ENCODE measurements around the gene REC8. TPM values are rescaled to one million over a fixed set of nuclear protein-coding genes. Genes with fewer than 3 reads are reported as not detected.

REC8 gene
- polyA plus RNA-seq, 1 donor (not counting 4 experiments of a cell fraction or from before 2014, with no cell fraction given), result 6.3 TPM

DNA sequence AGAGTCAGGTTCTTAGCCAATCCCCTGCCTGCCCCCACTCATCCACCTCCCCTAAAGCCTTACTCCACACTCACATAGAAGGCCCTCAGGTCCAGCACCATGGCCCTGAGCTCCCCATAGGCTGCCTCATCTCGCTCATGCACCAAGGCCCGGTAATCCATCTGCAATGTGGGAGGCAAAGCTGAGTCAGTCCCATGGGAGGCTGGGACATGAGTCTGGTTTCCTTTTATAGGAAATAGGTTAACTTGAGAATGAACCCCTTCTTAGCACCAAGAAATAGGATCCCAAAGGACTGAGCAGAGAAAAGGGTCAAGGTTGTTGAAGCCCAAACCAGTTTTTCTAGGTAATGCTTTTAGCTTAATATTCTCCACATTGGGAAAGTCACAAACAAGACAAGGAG, 28.4 kb upstream of the REC8 start:
- no peaks in the 10 kb centered on the region for H3K27me3 ChIP-seq (ENCODE audit: control insufficient read depth, extremely low read depth, insufficient read depth, low read length)
- no peak overlapping the region for H3K27ac ChIP-seq (ENCODE audit: control insufficient read depth, insufficient read depth, low read length)
- H3K79me2 ChIP-seq (ENCODE audit: control insufficient read depth, insufficient read depth, low read length), result peaks cover 57% of the 10 kb centered on the region
- dilution Hi-C loops (cut with MboI; ENCODE audit: extremely low pct_ligation_motif_present, low sequenced_read_pairs), result no loop called here
- H3K36me3 ChIP-seq (ENCODE audit: control insufficient read depth in 2 of 2, extremely low read depth in 1 of 2, insufficient read depth in 2 of 2, low read length in 2 of 2), result peaks cover 10 to 21% of the 10 kb centered on the region in 2 experiments
- no peak overlapping the region for H3K4me3 ChIP-seq (ENCODE audit: control insufficient read depth in 2 of 3, extremely low read depth in 1 of 3, insufficient read depth in 2 of 3, low read depth in 1 of 3, low read length in 3 of 3)
- H3K4me1 ChIP-seq (ENCODE audit: control insufficient read depth, extremely low read depth, insufficient read depth, low read length), result peaks cover 29% of the 10 kb centered on the region
- DNase-seq (ENCODE audit: low read depth, low spot score) (no peak), FAIRE-seq (no peak)
- H3K9ac ChIP-seq (ENCODE audit: control insufficient read depth, extremely low read depth, insufficient read depth, low read length), result no peak overlapping the region
- no peak overlapping the region for H2AFZ ChIP-seq (ENCODE audit: control insufficient read depth, low read length)
- no peaks in the 10 kb centered on the region for H4K20me1 ChIP-seq (ENCODE audit: control insufficient read depth, extremely low read depth, insufficient read depth, low read length)
- H3K4me2 ChIP-seq (ENCODE audit: control insufficient read depth, extremely low read depth, insufficient read depth, low read depth, low read length), result no peak overlapping the region
- TF ChIP-seq, protein P1, sequence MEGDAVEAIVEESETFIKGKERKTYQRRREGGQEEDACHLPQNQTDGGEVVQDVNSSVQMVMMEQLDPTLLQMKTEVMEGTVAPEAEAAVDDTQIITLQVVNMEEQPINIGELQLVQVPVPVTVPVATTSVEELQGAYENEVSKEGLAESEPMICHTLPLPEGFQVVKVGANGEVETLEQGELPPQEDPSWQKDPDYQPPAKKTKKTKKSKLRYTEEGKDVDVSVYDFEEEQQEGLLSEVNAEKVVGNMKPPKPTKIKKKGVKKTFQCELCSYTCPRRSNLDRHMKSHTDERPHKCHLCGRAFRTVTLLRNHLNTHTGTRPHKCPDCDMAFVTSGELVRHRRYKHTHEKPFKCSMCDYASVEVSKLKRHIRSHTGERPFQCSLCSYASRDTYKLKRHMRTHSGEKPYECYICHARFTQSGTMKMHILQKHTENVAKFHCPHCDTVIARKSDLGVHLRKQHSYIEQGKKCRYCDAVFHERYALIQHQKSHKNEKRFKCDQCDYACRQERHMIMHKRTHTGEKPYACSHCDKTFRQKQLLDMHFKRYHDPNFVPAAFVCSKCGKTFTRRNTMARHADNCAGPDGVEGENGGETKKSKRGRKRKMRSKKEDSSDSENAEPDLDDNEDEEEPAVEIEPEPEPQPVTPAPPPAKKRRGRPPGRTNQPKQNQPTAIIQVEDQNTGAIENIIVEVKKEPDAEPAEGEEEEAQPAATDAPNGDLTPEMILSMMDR (optimal IDR thresholded peaks at IDR 0.05 in 1 of 3, IDR thresholded peaks at IDR 0.05 in 1 of 3, conservative IDR thresholded peaks at IDR 0.05 in 1 of 3; ENCODE audit: extremely low read depth in 1 of 3, insufficient read depth in 2 of 3, low read length in 3 of 3), result no peak
- TF ChIP-seq EZH2 (IDR thresholded peaks at IDR 0.05; ENCODE audit: low read length), result no peak
- no peaks in the 10 kb centered on the region for H3K9me3 ChIP-seq (ENCODE audit: control insufficient read depth, low read depth, low read length)
- peaks cover 4% of the 10 kb centered on the region for H3K9me1 ChIP-seq (ENCODE audit: control insufficient read depth, extremely low read depth, insufficient read depth, low read length)

GRCh38 chr14:24144451-24144850, 27.4 kb upstream of the REC8 start:
- H3K36me3 ChIP-seq (ENCODE audit: control insufficient read depth in 2 of 2, extremely low read depth in 1 of 2, insufficient read depth in 2 of 2, low read length in 2 of 2), result peaks cover 11 to 21% of the 10 kb centered on the region in 2 experiments
- H3K9me1 ChIP-seq (ENCODE audit: control insufficient read depth, extremely low read depth, insufficient read depth, low read length), result peaks cover 2% of the 10 kb centered on the region
- no peaks in the 10 kb centered on the region for H4K20me1 ChIP-seq (ENCODE audit: control insufficient read depth, extremely low read depth, insufficient read depth, low read length)
- H3K27me3 ChIP-seq (ENCODE audit: control insufficient read depth, extremely low read depth, insufficient read depth, low read length), result no peaks in the 10 kb centered on the region
- H2AFZ ChIP-seq (ENCODE audit: control insufficient read depth, low read length), result no peak overlapping the region
- no peak overlapping the region for H3K27ac ChIP-seq (ENCODE audit: control insufficient read depth, insufficient read depth, low read length)
- FAIRE-seq, result no peak
- TF ChIP-seq, protein P1 (optimal IDR thresholded peaks at IDR 0.05 in 1 of 3, IDR thresholded peaks at IDR 0.05 in 1 of 3, conservative IDR thresholded peaks at IDR 0.05 in 1 of 3; ENCODE audit: extremely low read depth in 1 of 3, insufficient read depth in 2 of 3, low read length in 3 of 3), result no peak
- no peak for TF ChIP-seq EZH2 (IDR thresholded peaks at IDR 0.05; ENCODE audit: low read length)
- dilution Hi-C loops (cut with MboI; ENCODE audit: extremely low pct_ligation_motif_present, low sequenced_read_pairs), result no loop called here
- peaks cover 32% of the 10 kb centered on the region for H3K4me1 ChIP-seq (ENCODE audit: control insufficient read depth, extremely low read depth, insufficient read depth, low read length)
- DNase-seq (ENCODE audit: low read depth, low spot score), result no peak
- peaks cover 56% of the 10 kb centered on the region for H3K79me2 ChIP-seq (ENCODE audit: control insufficient read depth, insufficient read depth, low read length)
- no peaks in the 10 kb centered on the region for H3K9me3 ChIP-seq (ENCODE audit: control insufficient read depth, low read depth, low read length)
- no peak overlapping the region for H3K9ac ChIP-seq (ENCODE audit: control insufficient read depth, extremely low read depth, insufficient read depth, low read length)
- no peak overlapping the region for H3K4me2 ChIP-seq (ENCODE audit: control insufficient read depth, extremely low read depth, insufficient read depth, low read depth, low read length)
- H3K4me3 ChIP-seq (ENCODE audit: control insufficient read depth in 2 of 3, extremely low read depth in 1 of 3, insufficient read depth in 2 of 3, low read depth in 1 of 3, low read length in 3 of 3), result no peak overlapping the region

All from keratinocyte (primary cell).